HG02938 (cell line): Measurements from ENCODE around the gene RIMBP2.

ENCODE experiments used
- ATAC-seq: cut with Tn5 transposase; IDR thresholded peaks from one replicate; pipeline ENCODE4 v1.9.1; 2021; ENCODE audit warnings: mild to moderate bottlenecking, moderate library complexity; ENCODE audit not compliant: unreplicated experiment

The RIMBP2 gene

GRCh38 chr12:130391186-130391585 is 324.9 kb downstream of the RIMBP2 start:
- no peak for ATAC-seq

DNA sequence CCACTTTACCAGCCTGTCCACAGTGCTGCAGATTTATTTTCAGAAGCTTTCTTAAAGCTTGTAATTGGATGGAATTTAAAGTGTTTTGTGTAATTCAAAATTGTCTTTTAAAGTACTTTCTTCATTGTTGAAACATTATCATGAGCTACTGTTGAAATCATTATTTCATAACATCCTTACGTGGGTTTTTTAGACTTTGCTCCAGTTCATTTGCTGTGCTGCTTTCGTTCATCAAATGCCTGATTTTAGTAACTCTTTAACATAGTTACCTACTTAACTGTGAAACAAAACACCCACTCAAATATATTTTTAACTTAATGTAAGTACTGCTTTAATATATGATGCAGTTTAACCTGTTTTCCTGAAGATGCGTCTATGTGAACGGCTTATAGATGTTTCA is 330.9 kb downstream of the RIMBP2 start:
- ATAC-seq: no peak

- ATAC-seq: no peak
Measured at GRCh38 chr12:130384234-130384633, 331.9 kb downstream of the RIMBP2 start.

GRCh38 chr12:130382818-130383217 is 333.3 kb downstream of the RIMBP2 start:
- no peak for ATAC-seq

GRCh38 chr12:130375296-130376287 is 340.5 kb downstream of the RIMBP2 start:
- no peak for ATAC-seq

DNA sequence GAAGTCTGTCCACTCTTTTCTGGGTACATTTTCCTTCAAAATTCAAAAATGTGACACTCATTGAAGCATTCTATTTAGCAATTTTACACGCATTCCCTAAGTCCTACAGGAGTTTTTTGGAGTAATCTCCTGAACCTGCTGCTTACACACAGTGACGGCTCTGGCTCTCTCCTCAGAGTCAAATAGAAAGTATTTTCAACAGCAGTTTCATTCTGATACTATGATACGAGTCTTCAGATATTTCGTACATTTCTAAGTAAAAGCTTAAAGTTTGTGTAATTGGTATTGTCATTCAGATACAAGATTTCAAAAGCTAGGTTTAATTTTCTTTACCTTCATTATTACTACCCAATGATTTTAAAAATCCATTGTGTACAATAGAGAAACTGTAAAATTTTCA is 342.0 kb downstream of the RIMBP2 start:
- no peak for ATAC-seq

- no peak for ATAC-seq
Measured at GRCh38 chr12:130372936-130373335, 343.2 kb downstream of the RIMBP2 start.

DNA sequence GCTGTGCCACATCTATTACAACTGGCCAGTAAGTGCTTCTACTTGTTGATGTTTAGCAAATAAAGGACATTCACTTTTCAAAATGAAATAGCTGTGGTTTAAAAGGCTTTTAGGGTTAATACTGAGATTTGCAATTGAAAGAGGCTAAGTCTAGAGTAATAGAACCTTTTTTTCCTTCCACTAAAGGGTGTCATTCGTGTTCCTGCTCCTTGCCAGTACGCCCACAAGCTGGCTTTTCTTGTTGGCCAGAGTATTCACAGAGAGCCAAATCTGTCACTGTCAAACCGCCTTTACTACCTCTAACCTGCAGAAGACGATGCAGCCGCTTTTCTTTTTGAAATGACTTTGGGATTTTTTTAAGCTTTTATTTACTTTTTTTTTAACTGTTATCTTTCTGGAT is 344.8 kb downstream of the RIMBP2 start:
- ATAC-seq: no peak

DNA sequence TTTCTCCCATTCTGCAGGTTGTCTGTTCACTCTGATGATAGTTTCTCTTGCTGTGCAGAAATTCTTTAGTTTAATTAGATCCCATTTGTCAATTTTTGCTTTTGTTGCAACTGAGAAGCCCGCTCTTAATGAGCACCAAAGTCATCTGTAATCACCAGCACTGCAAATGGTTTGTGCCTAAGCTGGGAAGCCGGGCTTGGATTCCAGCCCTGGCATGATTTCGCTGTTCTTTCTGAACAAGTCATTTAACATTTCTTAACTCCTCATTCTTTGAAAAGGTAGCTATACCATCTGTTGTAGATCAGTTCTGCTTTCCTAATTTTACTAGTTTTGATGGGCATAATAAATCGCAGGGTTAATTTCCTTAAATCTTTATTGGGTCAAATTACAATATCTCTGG is 346.3 kb downstream of the RIMBP2 start:
- no peak for ATAC-seq

GRCh38 chr12:130367523-130367922 is 348.6 kb downstream of the RIMBP2 start:
- ATAC-seq: no peak

GRCh38 chr12:130367003-130367402 is 349.1 kb downstream of the RIMBP2 start:
- no peak for ATAC-seq

- no peak for ATAC-seq
Measured at GRCh38 chr12:130366159-130366558, 349.9 kb downstream of the RIMBP2 start.

- ATAC-seq: no peak
Measured at GRCh38 chr12:130364578-130364977, 351.5 kb downstream of the RIMBP2 start.

DNA sequence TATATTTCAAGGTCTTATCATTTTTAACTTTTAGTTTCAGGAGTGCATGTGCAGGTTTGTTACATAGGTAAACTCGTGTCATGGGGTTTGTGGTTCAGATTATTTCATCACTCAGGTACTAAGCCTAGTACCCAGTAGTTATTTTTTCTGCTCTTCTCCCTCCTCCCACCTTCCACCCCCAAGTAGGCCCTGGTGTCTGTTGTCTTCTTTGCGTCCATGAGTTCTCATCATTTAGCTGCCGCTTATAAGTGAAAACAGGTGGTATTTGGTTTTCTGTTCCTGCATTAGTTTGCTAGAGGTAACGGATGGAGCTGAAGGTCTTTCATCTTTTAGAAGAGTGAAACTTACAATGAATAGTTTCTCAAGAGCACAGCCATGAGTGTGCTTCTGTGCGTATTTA is 354.0 kb downstream of the RIMBP2 start:
- ATAC-seq: no peak

- no peak for ATAC-seq
Measured at GRCh38 chr12:130357729-130358330, 358.3 kb downstream of the RIMBP2 start.

GRCh38 chr12:130357241-130357640 is 358.9 kb downstream of the RIMBP2 start:
- no peak for ATAC-seq

- no peak for ATAC-seq
Measured at GRCh38 chr12:130356222-130356621, 359.9 kb downstream of the RIMBP2 start.

DNA sequence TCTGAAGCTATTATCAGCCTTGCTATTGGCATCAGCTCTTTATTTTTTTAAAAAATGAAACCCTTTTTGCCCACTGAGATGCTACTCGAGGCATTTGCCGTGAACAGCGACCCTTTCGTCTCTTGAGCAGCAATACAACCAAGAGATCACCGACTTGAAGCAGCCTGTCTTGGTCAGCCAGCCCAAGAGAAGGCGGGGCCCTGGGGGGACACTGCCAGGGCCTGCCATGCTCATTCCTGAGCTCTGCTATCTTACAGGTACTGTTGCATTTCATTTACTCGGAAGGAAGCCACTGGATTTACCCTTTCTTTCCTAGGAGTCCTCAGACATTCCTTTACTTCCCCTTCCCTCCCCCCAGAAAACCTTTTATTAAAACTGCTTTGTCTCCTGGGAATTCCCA is 361.7 kb downstream of the RIMBP2 start:
- no peak for ATAC-seq

DNA sequence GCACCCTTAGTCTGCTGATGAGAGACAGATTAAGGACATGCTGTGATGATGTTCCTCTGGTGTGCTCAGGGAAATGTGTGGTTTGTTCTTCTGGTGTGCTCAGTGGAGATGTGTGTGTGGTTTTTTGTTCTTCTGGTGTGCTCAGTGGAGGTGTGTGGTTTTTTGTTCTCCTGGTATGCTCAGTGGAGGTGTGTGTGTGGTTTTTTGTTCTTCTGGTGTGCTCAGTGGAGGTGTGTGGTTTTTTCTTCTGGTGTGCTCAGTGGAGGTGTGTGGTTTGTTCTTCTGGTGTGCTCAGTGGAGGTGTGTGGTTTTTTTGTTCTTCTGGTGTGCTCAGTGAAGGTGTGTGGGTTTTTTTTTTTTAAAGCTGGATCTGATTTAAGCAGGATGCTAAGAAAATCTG is 363.0 kb downstream of the RIMBP2 start:
- ATAC-seq: no peak

DNA sequence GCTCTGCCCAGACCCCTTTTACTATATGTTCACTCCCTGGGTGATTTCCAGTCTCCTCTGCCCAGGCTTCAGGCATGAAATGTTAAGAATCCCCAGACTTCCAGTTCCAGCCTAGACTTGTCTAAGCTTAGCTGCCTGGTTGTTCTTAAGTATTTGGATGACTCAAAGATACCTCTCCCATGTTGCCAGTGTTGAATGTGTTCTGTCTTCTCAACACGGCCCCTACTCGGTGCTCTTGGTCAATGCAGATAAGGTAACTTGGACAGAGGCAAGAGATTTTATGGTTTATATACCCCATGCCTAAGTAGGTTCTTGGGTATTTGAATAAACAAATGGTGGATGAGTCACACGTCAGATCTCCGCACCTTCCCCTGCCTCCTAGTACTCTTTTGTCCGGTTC is 364.8 kb downstream of the RIMBP2 start:
- ATAC-seq: no peak

DNA sequence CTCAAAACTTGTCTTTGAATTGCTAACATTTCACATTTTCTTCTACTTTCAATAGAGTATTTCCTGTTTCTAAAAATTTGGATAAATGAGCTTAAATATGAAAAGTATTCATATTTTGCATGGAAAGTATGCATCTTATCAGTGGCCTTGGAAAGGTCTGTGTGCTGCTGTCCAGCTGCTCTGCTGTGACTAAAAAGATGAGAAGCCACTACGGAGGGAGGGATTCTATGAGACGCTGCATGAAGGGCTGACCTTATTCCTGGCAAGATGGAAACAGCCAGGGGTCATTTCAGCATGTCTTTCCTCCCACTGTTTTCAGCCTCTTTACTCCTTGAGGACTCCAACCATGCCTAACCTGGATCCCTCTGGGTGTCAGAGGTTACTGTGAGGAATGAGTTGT is 365.4 kb downstream of the RIMBP2 start:
- ATAC-seq: no peak

- no peak for ATAC-seq
Measured at GRCh38 chr12:130347588-130347987, 368.5 kb downstream of the RIMBP2 start.
